K562 (cell line): ENCODE measurements around the gene CDC26.

Experiments
- CTCF ChIP-seq, 3 experiments: IDR thresholded peaks in 2 of 3; conservative IDR thresholded peaks in 1 of 3; 2 replicates each; pipeline ENCODE4 v1.5.1; 2011 to 2012; ENCODE audit warnings: low read length in 3 of 3, mild to moderate bottlenecking in 3 of 3, control low read depth in 2 of 3, improper control_type of control experiment in 1 of 3, inconsistent platforms in 1 of 3, low read depth in 1 of 3, mixed read lengths in 1 of 3, moderate library complexity in 1 of 3; ENCODE audit not compliant: insufficient read depth in 2 of 3
- FOXM1 ChIP-seq, 2 experiments: fragments of 450-650 bp in 1 of 2; sonication (generic) in 1 of 2; formaldehyde crosslinking in 1 of 2; IDR thresholded peaks; 2 replicates each; pipeline versions ENCODE4 v1.6.1 to v1.9.0; 2017 to 2022; ENCODE audit warnings: low read depth in 2 of 2, mild to moderate bottlenecking in 2 of 2, missing genetic modification reagents in 1 of 2, moderate library complexity in 1 of 2
- GTF2A2 ChIP-seq: IDR thresholded peaks from 2 replicates; pipeline ENCODE4 v1.6.1; 2016; ENCODE audit warnings: mild to moderate bottlenecking, missing genetic modification characterization, missing compliant biosample characterization
- KLF13 ChIP-seq: fragments of 450-650 bp; IDR thresholded peaks from 2 replicates; pipeline ENCODE4 v1.6.1; 2016; ENCODE audit warnings: missing genetic modification characterization, low read depth, mild to moderate bottlenecking, missing compliant biosample characterization, moderate library complexity, borderline replicate concordance
- MCM3 ChIP-seq: fragments of 450-650 bp; IDR thresholded peaks from 2 replicates; pipeline ENCODE4 v1.6.1; 2016
- NFIC ChIP-seq: fragments of 450-650 bp; IDR thresholded peaks from 2 replicates; pipeline ENCODE4 v1.6.1; 2017; ENCODE audit warnings: mild to moderate bottlenecking, inconsistent platforms
- POLR2A ChIP-seq: fragments of 450-650 bp; conservative IDR thresholded peaks from 2 replicates; pipeline ENCODE4 v1.6.1; 2016
- RAD21 ChIP-seq, 2 experiments: fragments of 250-450 bp in 1 of 2; fragments of 450-650 bp in 1 of 2; sonication (Bioruptor Pico) in 1 of 2; formaldehyde crosslinking in 1 of 2; IDR thresholded peaks in 1 of 2; conservative IDR thresholded peaks in 1 of 2; 2 replicates each; pipeline versions ENCODE4 v1.4.0 to v1.8.0; 2020 to 2022; ENCODE audit warnings: mild to moderate bottlenecking in 2 of 2, moderate library complexity in 1 of 2
- RBFOX2 ChIP-seq: fragments of 200-400 bp; formaldehyde crosslinking; IDR thresholded peaks from 2 replicates; pipeline ENCODE4 v1.6.1; 2017; ENCODE audit warnings: low read depth, mild to moderate bottlenecking, low read length, moderate library complexity
- REST ChIP-seq, 2 experiments: fragments of 450-650 bp; formaldehyde crosslinking in 1 of 2; IDR thresholded peaks; 2 replicates each; pipeline versions ENCODE4 v1.4.0 to v1.6.1; 2014 to 2020; ENCODE audit warnings: mild to moderate bottlenecking in 2 of 2, borderline replicate concordance in 1 of 2, low read depth in 1 of 2
- SP1 ChIP-seq: sonication (generic); formaldehyde crosslinking; IDR thresholded peaks from 2 replicates; pipeline ENCODE4 v1.8.1; 2022; ENCODE audit warnings: mild to moderate bottlenecking, missing genetic modification reagents
- STAG1 ChIP-seq: sonication (generic); formaldehyde crosslinking; IDR thresholded peaks from 2 replicates; pipeline ENCODE4 v1.5.0; 2020; ENCODE audit warnings: missing genetic modification reagents, borderline replicate concordance

- TF ChIP-seq POLR2A (no peak), RAD21 (CRISPR knock-in tag; conservative IDR thresholded peaks at IDR 0.05 in 1 of 2, IDR thresholded peaks at IDR 0.05 in 1 of 2) (no peak), KLF13 (tag) (no peak), GTF2A2 (tag) (no peak), REST (IDR thresholded peaks at IDR 0.05; ENCODE audit: borderline replicate concordance) (no peak), REST (CRISPR knock-in tag; IDR thresholded peaks at IDR 0.05; ENCODE audit: low read depth) (no peak), CTCF (IDR thresholded peaks at IDR 0.05 in 2 of 3, conservative IDR thresholded peaks at IDR 0.05 in 1 of 3; ENCODE audit: insufficient read depth in 2 of 3, low read depth in 1 of 3, low read length in 3 of 3) (no peak), STAG1 (CRISPR knock-in tag) (no peak), NFIC (no peak), MCM3 (no peak), FOXM1 (IDR thresholded peaks at IDR 0.05; ENCODE audit: low read depth) (no peak), FOXM1 (CRISPR knock-in tag; IDR thresholded peaks at IDR 0.05; ENCODE audit: low read depth) (no peak), SP1 (CRISPR knock-in tag) (no peak), RBFOX2 (no peak)
Measured at GRCh38 chr9:113220467-113221002, 54.8 kb downstream of the CDC26 start.
